Calu3 (cell line): ENCODE data around the gene OSTF1. TPM values are rescaled to one million over a fixed set of nuclear protein-coding genes. Genes with fewer than 3 reads are reported as not detected.

ENCODE experiments used
- BruUV-seq: library from RNA; stranded (reverse); fragments of 400-500 nt; replicated peaks from 2 replicates; lab custom pipeline; 2021; lab: Mats Ljungman, UMichigan
- CTCF ChIA-PET: fragments of 300-600 bp; sonication (Branson Sonifier 250); formaldehyde crosslinking; loops from one replicate; lab custom pipeline; 2022; ENCODE audit warnings: antibody characterized with exemption; lab: Charles Lee
- DNase-seq: peaks from one replicate; pipeline ENCODE4 v3.0.0; 2022
- H3K27ac Mint-ChIP-seq: one replicate; pipeline ENCODE4 v1.8.0; 2022; ENCODE audit warnings: mixed read lengths; ENCODE audit not compliant: unreplicated experiment
- H3K27me3 Mint-ChIP-seq: one replicate; pipeline ENCODE4 v1.8.0; 2022; ENCODE audit warnings: mixed read lengths; ENCODE audit not compliant: unreplicated experiment
- H3K36me3 Mint-ChIP-seq: one replicate; pipeline ENCODE4 v1.8.0; 2022; ENCODE audit warnings: mild to moderate bottlenecking, moderate library complexity, mixed read lengths; ENCODE audit not compliant: insufficient read depth, unreplicated experiment
- H3K4me1 Mint-ChIP-seq: one replicate; pipeline ENCODE4 v1.8.0; 2022; ENCODE audit warnings: mild to moderate bottlenecking, low read depth, mixed read lengths; ENCODE audit not compliant: unreplicated experiment
- H3K4me3 Mint-ChIP-seq: one replicate; pipeline ENCODE4 v1.8.0; 2022; ENCODE audit warnings: mild to moderate bottlenecking, low read depth, moderate library complexity, mixed read lengths; ENCODE audit not compliant: unreplicated experiment
- H3K9me3 Mint-ChIP-seq: one replicate; pipeline ENCODE4 v1.8.0; 2022; ENCODE audit warnings: low read depth, mixed read lengths; ENCODE audit not compliant: unreplicated experiment
- CTCF ChIP-seq: fragments of 200-600 bp; IDR thresholded peaks from one replicate; pipeline ENCODE4 v1.8.0; 2022; ENCODE audit warnings: antibody characterized with exemption; ENCODE audit not compliant: unreplicated experiment
- intact Hi-C: fragments of 100-400 bp; cut with micrococcal nuclease; formaldehyde crosslinking; loops from one replicate; pipeline ENCODE4 v1.10.0; 2022; ENCODE audit not compliant: unreplicated experiment
- total RNA-seq: library from RNA; stranded (reverse); gene quantifications from 2 replicates; pipeline ENCODE4 v1.2.3, GENCODE V29; 2022

OSTF1 gene
- total RNA-seq, 1 experiment from 2014 or later, result 29.7 TPM

DNA sequence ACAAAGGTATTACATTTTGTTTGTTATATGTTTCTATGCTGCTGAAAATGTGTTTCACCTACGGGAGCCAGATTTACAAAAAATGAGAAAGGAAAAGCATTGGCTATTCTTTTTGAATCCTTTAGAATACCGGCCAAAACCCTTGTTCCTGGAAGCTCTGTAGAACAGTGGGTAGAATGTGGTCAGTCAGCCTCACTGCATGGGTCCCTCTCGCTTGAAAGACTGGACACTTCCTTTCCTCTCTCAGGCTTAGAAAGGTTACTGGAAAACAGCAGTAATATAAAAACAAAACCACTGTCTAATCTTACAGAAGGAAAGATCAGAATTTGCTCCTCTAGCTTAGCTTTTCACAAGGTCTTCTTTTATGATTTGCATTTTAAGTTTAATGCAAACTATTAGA lies 45.1 kb downstream of the OSTF1 start:
- CTCF ChIA-PET, result no interaction called here
- H3K27ac Mint-ChIP-seq, result no peak overlapping the region

DNA sequence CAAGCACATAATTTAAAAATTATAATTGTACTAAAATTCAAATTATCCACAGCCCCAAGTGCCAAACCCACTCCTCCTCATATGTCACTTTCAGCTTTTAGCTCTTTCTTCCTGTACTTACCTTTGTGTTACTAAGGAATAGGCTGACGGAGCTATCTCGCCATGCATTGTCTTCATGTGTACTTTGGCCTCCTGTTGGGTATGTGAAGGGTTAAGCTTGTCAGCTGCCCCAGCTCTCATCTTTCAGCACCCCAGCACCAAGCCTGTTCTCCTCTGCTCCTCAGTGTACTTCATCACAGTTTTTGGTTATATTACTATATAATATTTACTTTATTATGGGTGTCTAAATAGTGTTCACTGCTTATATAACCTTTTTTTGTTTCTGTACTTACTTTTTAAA lies 46.2 kb downstream of the OSTF1 start:
- H3K36me3 Mint-ChIP-seq, result no peaks in the 10 kb centered on the region
- no peak overlapping the region for H3K4me3 Mint-ChIP-seq
- CTCF ChIA-PET, result no interaction called here
- no TSS peak for BruUV-seq
- H3K9me3 Mint-ChIP-seq, result no peaks in the 10 kb centered on the region
- no peak for DNase-seq
- no peak for TF ChIP-seq CTCF
- intact Hi-C loops, result no loop called here
- H3K4me1 Mint-ChIP-seq, result no peaks in the 10 kb centered on the region
- H3K27ac Mint-ChIP-seq, result no peak overlapping the region
- no peaks in the 10 kb centered on the region for H3K27me3 Mint-ChIP-seq

More for the DNA sequence above, 45.1 kb downstream of the OSTF1 start:
- DNase-seq, result no peak
- Mint-ChIP-seq H3K4me3 (no peak overlapping the region), H3K27me3 (no peaks in the 10 kb centered on the region), H3K36me3 (no peaks in the 10 kb centered on the region), H3K4me1 (no peaks in the 10 kb centered on the region), H3K9me3 (no peaks in the 10 kb centered on the region)
- BruUV-seq, result no TSS peak
- intact Hi-C loops, result no loop called here
- TF ChIP-seq CTCF, result no peak

- H3K4me1 Mint-ChIP-seq, result no peaks in the 10 kb centered on the region
- H3K27ac Mint-ChIP-seq, result no peak overlapping the region
- BruUV-seq, result no TSS peak
- no peaks in the 10 kb centered on the region for H3K36me3 Mint-ChIP-seq
- no peak for TF ChIP-seq CTCF
- CTCF ChIA-PET, result no interaction called here
- intact Hi-C loops, result no loop called here
- no peak for DNase-seq
- no peak overlapping the region for H3K4me3 Mint-ChIP-seq
- no peaks in the 10 kb centered on the region for H3K27me3 Mint-ChIP-seq
- no peaks in the 10 kb centered on the region for H3K9me3 Mint-ChIP-seq
Measured at GRCh38 chr9:75138260-75139040, 50.1 kb downstream of the OSTF1 start.

- no TSS peak for BruUV-seq
- H3K9me3 Mint-ChIP-seq, result no peaks in the 10 kb centered on the region
- no peak for DNase-seq
- intact Hi-C loops, result no loop called here
- H3K27ac Mint-ChIP-seq, result no peak overlapping the region
- CTCF ChIA-PET, result no interaction called here
- H3K4me1 Mint-ChIP-seq, result no peaks in the 10 kb centered on the region
- H3K27me3 Mint-ChIP-seq, result no peaks in the 10 kb centered on the region
- no peak overlapping the region for H3K4me3 Mint-ChIP-seq
- no peak for TF ChIP-seq CTCF
- H3K36me3 Mint-ChIP-seq, result no peaks in the 10 kb centered on the region
Measured at GRCh38 chr9:75139201-75139600, 50.9 kb downstream of the OSTF1 start.
